HK-2 (cell line): ENCODE measurements around the gene MAX.

ENCODE experiments used
- DNase-seq: peaks from one replicate; pipeline ENCODE4 v3.0.0-alpha.2; 2018; ENCODE audit not compliant: unreplicated experiment

MAX gene, protein sequence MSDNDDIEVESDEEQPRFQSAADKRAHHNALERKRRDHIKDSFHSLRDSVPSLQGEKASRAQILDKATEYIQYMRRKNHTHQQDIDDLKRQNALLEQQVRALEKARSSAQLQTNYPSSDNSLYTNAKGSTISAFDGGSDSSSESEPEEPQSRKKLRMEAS

DNA sequence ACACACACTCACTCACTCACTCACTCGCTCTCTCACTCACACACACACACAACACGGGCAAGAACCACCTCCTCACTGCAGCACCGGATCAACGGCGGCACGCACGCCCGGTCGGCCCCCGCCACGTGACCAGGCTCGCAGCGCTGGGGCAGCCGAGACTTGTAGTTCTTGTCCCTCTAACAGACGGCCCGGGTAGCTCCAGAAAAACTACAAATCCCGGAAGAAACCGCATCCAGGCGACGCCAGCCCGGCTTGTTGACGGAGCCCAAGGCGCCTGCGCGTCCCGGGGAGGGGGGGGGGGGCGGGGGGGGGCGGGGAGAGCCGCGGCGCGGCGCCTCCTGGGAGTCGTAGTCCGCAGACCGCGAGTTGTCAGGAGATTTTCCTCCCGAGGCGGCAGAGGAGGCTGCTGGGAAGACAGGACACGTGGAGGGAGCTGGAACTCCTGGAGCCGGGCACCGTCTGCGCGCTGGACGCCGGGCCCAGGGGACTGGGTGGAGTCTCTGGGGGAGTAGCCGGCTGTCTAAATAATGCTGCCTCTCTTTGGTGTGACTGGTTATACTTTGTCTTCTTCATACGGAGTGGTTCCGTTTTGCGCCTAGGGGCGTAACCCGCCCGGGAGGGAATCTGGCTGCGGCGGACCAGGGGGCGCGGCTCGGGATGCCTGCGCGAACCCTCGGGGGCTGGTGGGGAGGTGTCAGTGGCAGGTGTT, at the start of gene MAX:
TSS of gene MAX (minus strand) at position 77 of the 709 bp plus-strand sequence. CDS start 178 bp downstream, outside the sequence.
- peak; percentile 99 for DNase-seq

DNA sequence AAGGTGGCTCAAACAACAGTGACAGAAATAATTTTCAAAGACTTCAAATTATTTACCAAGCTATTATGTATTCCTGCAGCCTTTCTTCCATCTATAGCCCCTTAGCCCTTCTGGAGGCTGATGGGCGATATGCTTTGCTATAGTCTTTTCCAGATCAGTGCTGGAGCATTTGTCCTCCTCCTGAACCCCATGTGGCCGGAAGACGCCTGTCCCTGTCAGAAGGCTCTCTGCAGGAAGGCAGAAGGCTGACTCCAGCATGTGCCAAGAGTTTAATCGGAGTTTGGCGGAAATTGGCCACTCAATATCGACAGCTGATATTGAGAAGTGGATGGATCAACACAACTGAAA, 49.3 kb upstream of the MAX start:
- no peak for DNase-seq

DNA sequence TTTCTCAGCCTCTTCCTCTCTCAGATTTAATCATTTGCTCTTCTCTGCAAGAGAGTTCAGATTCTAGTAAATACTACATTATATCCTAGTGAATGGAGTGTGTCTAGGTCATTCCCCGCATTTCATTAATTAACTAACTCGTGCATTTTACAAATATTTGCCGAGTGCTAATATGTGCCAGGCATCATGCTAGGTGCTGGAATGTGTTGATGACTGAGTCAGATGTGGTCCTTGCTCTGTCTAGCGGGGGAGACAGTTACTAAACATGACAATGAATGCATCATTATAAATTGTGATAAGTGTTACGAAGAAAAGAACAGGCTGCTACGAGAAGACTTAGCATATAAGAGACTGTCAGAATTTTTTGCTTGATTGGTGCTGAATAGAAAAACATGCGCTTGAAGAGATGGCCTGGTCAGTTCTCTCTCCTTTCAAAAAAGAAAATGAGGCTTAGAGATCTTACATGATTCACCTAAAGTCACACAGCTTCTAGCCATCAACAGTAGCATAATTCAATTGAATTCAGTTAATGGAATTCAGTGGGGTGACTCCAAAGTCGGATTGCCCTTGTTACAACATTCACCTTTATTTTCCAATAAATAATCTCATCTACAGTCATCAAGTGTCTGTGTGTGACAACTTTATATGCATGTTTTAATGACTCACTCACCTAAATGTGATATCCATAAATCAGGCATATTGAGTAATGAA, 48.7 kb upstream of the MAX start:
- no peak for DNase-seq

DNA sequence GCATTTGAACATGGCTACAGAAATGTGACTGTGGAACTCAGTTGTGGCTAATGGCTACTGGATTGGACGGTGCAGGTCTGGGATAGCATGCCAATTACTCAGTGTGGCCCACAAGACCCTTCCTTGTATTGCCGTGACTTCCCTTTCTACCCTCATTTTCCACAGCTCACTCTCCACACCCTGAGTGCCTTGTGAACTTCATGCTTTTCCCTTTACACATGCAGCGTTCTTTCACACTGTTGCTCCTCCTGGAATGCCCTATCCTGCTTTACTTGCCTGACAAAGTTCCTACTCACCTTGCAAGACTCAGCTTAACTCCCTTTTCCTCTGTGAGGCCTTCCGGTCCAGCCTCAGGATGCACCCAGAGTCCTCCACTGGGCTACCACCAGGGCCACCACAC, 46.8 kb upstream of the MAX start:
- DNase-seq = no peak

DNA sequence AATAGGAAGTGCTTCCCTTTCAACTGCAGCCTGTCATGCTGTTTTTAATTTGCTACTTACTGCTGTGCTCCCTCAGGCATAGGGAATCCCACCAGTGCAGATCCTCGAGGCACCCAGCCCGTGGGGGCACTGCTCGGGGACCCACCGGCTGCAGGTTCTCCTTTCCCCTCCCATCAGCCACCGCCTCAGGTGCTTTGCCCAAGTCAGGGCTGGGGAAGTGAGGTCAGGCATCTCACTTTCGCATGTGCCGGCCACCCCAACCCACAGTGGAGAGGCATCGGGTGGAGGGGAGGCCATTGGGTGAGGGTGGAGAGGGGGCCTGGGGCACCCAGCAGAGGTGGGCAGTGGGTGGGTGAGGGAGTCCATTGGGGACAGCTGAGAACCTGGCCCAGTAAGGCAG, 41.9 kb upstream of the MAX start:
- DNase-seq = no peak

DNA sequence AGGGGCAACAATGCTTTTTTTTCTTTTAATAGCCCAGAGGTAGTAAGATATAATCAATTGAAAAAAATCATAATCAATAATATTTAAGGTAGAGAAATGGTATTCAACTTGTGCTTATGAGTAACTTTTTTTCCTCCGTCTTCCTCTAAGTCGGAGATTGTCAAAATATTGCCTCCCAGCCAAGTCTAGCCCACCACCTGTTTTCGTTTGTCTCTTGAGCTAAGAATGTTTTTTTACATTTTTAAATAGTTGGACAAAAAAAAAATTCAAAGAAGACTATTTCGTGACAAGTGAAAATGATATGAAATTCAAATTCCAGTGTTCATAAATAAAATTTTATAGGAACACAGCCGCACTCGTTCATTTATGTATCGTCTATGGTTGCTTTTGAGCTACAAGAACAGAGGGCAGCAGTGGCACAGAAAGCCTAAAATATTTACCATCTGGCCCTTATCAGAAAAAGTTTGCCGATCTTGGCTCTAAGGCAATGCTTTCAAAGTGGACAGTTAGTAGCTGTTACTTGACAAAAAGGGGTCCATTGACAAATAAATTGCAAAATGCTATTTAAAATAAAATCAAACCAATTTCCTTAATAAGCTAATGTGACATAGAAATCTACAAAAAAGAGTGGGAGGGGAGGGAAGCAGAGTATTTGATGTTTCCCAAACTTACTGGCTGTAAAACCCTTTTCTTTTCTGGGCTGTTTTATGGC, 40.8 kb upstream of the MAX start:
- no peak for DNase-seq

DNA sequence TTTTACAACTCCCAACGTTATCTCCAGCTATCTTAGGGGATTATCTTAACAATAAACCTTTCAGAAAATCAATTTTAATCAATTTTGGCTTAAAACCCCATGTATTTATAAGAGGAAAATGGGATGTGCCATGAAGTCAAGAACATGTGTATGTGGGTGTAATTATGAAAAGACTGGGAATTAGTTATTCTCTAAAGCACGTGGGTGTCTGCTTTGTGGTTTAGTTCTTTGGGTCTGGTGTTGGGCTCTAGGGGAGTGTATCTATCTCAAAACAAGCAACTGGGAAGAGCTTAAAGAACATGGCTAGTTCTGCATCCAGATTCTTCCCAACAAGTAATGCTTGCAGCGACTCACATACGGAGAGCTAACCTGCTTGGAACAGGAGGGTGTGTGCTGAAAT, 40.1 kb upstream of the MAX start:
- DNase-seq = no peak

DNA sequence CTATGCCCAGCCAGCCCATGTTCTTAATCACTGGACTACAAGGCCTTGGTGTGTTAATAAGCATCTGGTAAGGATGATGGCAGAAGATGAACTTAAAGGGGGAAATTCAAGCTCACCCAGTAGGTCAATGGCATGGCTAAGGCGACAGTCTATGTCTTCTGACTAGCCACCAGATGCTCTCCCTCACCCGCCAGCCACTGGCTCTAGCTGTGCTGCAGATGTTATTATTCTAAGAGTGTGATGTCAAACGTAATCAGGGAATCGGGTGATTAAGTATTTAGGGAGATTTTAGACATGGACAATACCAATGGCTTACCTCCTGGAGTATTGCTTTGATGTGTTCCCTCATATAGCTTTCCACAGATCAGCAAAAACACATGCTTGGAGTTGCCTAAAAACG, 39.2 kb upstream of the MAX start:
- no peak for DNase-seq

DNA sequence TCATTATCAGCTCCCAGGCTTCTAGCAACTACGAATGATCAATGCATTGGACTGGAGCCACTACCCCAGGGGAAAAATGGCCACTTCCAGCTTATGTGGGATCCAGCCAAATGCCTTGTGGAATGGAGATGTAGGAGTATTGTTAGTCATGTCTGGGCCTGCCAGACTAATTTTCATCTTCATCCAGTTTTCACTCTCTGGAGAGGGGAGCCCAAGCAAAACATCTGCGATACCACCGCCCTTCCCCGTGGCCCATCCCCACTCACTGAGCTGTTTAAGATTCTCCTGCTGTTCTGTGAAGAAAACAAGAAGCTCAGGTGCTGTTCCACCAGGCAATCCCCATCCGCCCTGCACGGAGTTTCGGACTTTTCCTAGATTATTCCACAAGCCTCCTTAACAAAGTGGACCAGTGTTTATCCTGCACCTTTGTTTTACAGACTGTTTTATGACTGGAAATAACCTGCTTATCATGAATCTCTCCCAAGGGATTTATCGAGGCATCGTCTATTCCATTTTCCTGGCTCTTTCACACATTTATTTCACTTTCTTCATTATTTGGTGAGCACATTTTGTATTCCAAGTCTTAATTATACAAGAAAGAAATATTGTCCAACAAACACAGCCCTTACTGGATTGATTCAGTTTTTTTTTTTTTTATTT, 35.5 kb upstream of the MAX start:
- DNase-seq = no peak

DNA sequence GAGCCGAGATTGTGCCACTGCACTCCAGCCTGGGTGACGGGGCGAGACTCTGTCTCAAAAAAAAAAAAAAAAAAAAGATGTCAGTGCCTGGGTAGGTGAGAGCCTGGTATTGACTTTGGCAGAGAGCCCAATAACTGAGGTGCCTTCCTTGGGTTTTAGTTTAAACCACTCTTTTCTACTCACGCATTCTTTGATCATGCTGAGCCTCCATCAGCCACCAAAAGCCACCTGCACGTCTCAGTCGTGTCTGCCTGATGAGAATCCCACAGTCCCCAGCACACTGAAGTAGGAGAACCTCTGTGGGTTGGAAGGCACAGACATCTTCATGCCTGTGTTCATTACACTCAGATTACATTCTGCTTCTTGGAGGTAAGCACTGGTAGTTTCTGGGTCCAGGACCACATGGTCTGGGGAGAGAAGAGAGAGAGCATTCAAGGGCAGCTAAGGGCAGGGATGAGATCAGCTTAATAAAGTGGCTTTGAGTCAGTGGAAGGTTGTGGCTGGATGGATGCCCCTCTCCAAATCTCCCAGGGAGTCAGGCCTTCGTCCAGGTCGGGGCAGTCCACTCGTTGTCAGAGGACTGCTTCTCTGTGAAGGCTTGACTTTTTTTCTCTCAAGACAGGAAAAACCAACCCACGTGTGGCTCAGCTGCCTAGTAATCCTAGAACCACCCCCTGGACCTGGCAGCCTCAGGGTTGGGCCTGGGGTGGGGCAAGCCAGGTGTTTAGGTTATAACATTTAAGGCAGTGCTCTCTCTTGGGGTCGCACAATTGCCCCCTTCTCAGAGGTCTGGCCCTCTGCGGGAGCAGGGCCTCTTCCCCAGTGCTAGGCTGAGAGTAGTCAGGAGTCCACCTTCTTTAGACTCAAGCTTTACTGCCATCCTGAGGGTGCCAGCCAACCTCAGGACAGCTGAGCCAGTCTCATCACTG, 32.6 kb upstream of the MAX start:
- DNase-seq = peak; percentile 3

DNA sequence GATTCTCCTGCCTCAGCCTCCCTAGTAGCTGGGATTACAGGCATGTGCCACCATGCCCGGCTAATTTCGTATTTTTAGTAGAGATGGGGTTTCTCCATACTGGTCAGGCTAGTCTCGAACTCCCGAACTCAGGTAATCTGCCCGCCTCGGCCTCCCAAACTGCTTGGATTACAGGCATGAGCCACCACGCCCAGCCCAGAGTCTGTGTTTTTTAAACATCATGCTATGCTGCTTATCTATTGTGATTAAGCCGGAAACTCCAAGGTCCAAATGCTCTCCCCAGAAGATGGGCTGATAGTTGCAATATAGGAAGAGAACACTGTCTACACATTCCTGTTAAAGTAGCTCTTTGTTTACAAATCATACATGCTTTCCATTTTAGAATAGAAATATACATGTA, 30.5 kb upstream of the MAX start:
- no peak for DNase-seq

DNA sequence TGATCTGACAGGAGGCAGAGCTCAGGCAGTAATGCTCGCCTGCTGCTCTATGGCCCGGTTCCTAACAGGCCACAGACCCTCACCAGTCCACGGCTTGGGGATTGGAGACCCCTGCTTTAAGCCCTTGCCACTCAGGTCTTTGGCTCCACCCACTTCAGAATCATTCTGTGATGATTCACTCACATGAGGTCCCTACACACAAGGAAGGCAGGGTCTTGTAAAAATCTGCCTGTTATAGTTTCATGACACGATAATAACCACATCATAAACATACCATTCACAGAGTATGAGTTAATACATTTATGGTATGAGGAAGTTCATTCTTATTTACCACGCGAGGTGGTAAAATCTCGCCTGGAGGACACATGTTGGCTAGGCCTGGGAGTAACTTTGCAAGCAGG, 29.0 kb upstream of the MAX start:
- no peak for DNase-seq

DNA sequence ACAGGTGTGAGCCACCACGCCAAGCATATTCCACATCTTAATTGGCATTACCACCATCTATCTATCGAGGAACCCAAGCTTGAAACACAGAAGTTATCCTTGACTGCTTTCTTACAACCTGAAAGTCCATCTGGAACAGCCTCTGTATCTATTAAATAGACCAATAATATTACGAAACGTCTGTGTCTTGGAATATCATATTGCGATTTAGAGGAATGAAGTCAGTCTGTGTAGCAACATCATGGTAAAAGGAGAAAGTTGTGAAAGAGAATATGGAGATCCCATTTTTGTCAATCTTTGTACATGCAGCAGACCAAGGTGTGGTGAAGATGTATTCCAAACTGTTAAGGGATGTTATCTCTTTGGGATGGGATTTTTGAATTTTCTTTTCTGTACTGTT, 25.8 kb upstream of the MAX start:
- no peak for DNase-seq

DNA sequence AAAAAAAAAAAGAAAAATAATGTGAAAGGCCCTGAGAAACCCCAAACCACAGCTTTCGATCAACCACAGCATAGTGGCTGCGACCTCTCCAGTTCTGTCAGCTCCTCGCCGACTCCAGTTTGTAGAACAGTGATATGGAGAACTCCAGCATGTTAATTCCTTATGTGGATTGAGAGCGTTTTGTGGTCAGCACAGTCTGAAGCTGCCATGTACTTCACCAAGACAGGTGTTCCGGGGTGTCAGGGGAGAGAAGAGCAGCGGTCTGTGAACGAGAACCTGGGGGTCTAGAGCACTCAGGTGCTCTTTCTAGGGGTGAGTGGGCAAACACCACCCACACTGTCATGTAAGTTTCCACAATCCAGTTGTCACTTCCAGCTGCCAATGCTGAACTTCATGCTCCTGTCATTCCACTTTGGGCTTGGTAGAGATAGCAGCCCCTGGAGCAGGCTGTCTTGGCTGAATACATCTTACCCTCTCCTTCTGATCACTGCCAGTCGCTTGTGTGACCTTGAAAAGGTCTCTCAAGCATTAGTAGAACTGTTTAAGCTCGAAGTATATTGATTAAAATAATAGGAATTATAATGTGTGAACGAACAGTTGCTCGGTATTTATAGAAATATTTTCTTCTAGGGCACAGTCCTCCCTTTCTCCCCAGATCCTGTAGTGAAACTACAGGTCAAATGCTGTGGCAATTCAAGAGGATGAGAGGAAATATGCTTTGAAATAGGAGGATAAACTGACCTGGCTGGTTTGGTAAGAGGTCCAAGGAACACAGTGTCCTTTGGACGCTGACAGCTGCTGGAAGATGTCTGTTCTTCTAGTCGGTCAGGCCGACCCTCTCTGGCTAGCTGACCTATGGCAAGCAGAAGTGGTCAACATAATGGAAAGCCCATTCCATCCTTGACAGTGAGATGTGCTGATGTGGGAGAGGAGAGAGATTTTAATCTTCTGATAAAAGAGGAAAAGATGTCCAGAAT, 15.7 kb upstream of the MAX start:
- no peak for DNase-seq

DNA sequence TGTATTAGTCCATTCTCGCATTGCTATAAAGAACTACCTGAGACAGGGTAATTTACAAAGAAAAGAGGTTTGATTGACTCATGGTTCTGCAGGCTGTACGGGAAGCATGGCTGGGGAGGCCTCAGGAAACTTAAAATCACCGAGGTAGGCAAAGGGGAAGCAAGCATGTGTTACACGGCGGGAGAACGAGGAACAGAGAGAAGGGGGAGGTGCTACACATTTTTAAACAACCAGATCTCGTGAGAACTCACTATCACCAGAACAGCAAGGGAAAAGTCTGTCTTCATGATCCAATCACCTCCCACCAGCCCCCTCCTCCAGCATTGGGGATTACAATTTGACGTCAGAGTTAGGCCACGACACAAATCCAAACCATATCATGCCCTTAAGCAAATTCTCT, 13.3 kb upstream of the MAX start:
- no peak for DNase-seq

DNA sequence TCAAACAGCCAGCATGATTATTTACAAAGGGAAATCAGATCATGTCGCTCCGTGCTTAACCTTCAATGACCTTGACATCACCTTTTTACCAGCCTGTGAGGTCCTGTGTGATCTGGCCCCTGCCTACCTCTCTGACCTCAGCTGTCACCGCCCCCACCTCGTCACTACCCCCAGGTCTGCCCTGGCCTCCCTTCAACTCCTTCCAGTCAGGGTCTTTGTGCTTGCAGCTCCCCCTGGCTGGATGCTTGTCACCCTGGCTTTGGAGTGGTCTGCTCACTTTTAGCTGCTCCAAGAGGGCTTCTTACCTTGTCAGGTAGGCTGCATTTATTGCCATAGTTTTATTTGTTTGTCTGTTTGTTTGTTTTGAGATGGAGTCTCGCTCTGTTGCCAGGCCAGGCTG, 8.2 kb upstream of the MAX start:
- DNase-seq = no peak

DNA sequence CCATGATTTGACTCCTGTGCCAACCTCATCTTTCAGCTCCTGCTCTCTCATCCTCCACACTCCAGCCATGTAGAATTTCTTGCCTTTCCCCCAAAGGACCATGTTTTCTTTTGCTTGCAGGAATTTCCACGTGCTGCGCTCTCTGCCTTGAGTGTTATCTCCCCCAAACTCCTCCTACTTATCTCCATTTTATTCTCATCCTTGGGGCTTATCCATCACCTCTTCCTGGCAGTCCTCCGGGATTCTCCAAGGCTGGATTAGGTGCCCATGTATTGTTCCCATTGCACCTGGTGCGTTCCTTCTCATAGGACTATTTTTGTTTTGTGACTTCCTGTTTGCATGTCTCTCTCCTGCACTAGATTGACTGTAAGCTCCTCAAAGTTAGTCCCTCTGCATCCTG, 7.0 kb upstream of the MAX start:
- DNase-seq = no peak

DNA sequence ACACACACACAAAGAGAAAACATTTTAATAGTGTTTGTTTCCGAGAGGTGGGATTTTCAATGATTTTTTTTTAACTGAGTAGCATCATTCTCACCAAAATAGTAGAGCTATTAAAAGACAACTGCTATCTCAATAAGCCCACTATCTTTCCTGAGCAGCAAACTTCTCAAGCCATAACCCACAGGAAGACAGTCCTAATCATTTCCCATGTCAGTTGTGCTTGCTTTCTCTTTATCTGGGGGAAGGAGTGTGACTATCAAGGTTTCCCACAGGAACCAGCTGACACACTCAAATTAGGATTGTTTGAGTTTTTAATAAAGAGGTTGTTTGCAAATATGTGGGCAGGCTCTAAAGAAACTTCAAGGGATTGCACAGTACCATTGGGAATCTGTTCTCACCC, 4.9 kb upstream of the MAX start:
- no peak for DNase-seq

DNA sequence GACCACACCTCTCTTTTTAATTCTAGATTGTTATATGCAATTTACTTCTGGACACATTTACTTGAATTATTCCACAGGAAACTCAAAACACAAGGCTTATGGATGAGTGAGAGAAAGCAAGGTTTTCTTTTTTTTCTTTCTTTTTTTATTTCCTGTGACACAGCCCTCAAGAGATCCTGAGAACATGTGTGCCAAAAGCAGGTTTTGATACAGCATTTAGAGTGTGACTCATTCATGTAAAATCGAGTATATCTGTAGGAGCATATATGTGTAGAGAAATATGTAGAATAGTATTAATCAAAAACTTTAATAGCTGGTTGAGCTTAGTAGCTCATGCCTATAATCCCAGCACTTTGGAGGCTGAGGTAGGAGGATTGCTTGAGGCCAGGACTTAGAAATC, 4.4 kb upstream of the MAX start:
- DNase-seq = no peak

DNA sequence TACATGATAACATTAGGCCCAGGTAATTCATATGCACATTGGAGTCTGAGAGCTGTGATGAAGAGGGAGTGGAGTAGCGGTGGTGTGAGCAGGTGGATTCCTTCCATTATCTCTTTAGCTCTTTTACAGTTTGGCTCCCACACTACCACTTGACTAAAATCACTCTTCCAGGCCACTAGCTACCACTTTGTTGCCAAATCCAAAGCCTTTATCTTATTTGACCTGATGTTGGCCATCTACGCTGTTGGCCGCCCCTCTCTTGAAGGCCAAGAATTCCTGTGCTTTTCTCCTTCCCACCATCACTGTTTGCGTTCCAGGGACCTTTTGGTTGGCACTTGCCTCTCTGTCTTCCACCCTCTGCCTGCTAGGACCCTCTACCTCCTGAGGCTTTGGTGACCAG, 4.0 kb upstream of the MAX start:
- no peak for DNase-seq
